ENCODE measurements around the gene TCF3. TPM values are rescaled to one million over a fixed set of nuclear protein-coding genes. Genes with fewer than 3 reads are reported as not detected.

TCF3 gene
- total and polyA plus RNA-seq, 10 of the 15 experiments (the other 5 are each of a cell fraction or from before 2014, with no cell fraction given), result 6.7 to 282 (median 70.7) TPM

DNA sequence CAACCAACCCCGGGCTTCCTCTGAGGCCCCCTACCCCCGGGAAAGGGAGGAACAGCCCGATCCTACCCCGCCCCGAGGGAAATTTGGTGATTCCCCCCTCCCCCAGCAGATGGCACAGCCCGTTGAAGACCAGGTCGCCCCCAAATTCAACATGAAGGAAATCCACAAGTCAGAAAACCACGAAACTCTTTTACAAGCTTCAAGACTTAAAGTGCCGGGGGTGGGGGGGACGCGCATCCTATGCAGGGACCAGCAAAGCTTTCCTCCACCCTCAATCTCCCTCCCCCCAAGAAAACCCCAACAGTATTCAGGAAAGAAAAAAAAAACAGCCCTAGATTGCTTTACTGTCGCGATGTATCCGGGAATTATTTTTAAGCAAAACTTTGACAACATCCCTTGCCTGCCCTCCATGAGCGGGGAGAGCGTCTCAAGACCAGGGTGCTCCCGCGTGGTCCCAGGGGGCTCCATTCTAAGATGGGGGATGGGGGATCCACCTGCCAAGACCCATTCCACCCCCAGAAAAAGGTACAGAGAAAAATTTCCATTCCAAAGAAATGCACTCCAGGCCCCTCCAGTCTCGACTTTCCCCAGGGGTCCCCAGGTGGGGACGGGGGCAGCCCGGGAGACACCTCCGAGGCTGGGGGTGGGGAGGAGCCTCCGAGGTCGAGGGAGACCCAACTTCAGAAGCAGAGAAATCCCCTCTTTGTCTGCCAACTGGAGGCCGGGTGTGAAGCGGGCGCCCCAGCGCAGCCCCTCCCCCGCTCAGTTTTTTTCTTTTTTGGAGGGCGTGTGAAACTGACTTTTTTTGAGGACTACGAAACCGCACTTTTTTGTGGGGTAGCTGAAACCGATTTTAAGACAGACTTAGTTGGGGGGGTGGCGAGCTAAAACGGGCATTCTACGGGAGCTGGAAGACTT, 1.5 kb downstream of the TCF3 start:
- ATAC-seq (peak; percentile 3), FAIRE-seq (peak; percentile 65), DNase-seq (ENCODE audit: low read depth, low spot score) (peak; percentile 56)
- SMC1A ChIA-PET (ENCODE audit: uncharacterized antibody, unreplicated experiment), result interaction anchor here (1.8 to 3.3 kb wide), 4 partner anchors 16 to 58 kb away, joined by 4 to 30 read pairs (median 7); partner anchors contain the start of gene MBD3
- H3K36me3 ChIP-seq (ENCODE audit: control insufficient read depth in 2 of 2, insufficient read depth in 2 of 2, low read length in 1 of 2), result peaks cover 4 to 7% of the 10 kb centered on the region in 2 experiments; a peak in 3 of 4 replicates
- 1% methylated on average over 36 of the region's 36 CpGs for WGBS (ENCODE audit: insufficient coverage, insufficient replicate concordance, low lambda C conversion rate, missing lambda C conversion rate)
- RAD21 ChIA-PET (ENCODE audit: unreplicated experiment), result interaction anchor here (0.7 to 3.1 kb wide), 10 partner anchors 14 to 105 kb away, joined by 3 to 19 read pairs (median 4); partner anchors contain the start of gene UQCR11
- H2AFZ ChIP-seq (ENCODE audit: control insufficient read depth, low read depth, low read length), result no peak overlapping the region
- CTCF ChIA-PET, result interaction anchor here (0.6 to 2.2 kb wide), 10 partner anchors 10 to 60 kb away, joined by 3 to 10 read pairs (median 4); no protein-coding TSS in a partner anchor
- H3K27ac ChIP-seq (ENCODE audit: control insufficient read depth, insufficient read depth), result peak overlapping the region; percentile 90
- H3K27me3 ChIP-seq (replicated peaks in 1 of 2; ENCODE audit: control insufficient read depth in 2 of 2, insufficient read depth in 2 of 2, low read length in 1 of 2), result no peaks in the 10 kb centered on the region
- TSS peak; percentile 58 for BruUV-seq (replicated peaks)
- peak overlapping the region; percentile 76 for H3K9ac ChIP-seq (ENCODE audit: control insufficient read depth, insufficient read depth, low read length)
- peak overlapping the region; percentile 83 for H3K4me2 ChIP-seq (ENCODE audit: control insufficient read depth, insufficient read depth)
- H4K20me1 ChIP-seq (ENCODE audit: control insufficient read depth, insufficient read depth), result no peaks in the 10 kb centered on the region
- peaks cover 30% of the 10 kb centered on the region for H3K4me1 ChIP-seq (ENCODE audit: control insufficient read depth, insufficient read depth, low read length)
- intact Hi-C loops (cut with micrococcal nuclease; ENCODE audit: unreplicated experiment), result loop anchor here (2.0 kb wide), 2 partner anchors 18 to 32 kb away; no protein-coding TSS in a partner anchor
- H3K4me3 ChIP-seq, result peak overlapping the region; percentile 91
- no peaks in the 10 kb centered on the region for H3K9me3 ChIP-seq (replicated peaks; ENCODE audit: control insufficient read depth, insufficient read depth, low read length)
- POLR2A ChIA-PET, result interaction anchor here (0.5 to 2.7 kb wide), 11 partner anchors 11 to 679 kb away, joined by 3 to 13 read pairs (median 6); partner anchors contain the start of gene MBD3
- H3K79me2 ChIP-seq (ENCODE audit: control insufficient read depth, insufficient read depth, low read length), result peaks cover 57% of the 10 kb centered on the region
- in situ Hi-C loops (cut with MboI), result no loop called here
- TF ChIP-seq BMI1 (IDR thresholded peaks at IDR 0.05; ENCODE audit: borderline replicate concordance) (no peak), SUPT20H (IDR thresholded peaks at IDR 0.05; ENCODE audit: borderline replicate concordance, control insufficient read depth, low read depth, low read length) (no peak), JUND (IDR thresholded peaks at IDR 0.05; ENCODE audit: low read depth, low read length) (no peak), CBX5 (IDR thresholded peaks at IDR 0.05; ENCODE audit: low read depth) (no peak; the same call in 1 of the 2 replicates), JUNB (IDR thresholded peaks at IDR 0.05) (no peak), NKRF (conservative IDR thresholded peaks at IDR 0.05) (0 out of 2 replicates have a peak, but pooled peaks have one; percentile 18), EZH2 (IDR thresholded peaks at IDR 0.05; ENCODE audit: borderline replicate concordance, control insufficient read depth, low read depth, low read length) (no peak), SREBF1 (IDR thresholded peaks at IDR 0.05; ENCODE audit: low read length) (no peak), EP300 (IDR thresholded peaks at IDR 0.05; ENCODE audit: borderline replicate concordance in 1 of 2, control insufficient read depth in 1 of 2, low read depth in 2 of 2, low read length in 2 of 2) (no peak), RELA (IDR thresholded peaks at IDR 0.05; ENCODE audit: borderline replicate concordance, partially characterized antibody) (no peak), IRF4 (IDR thresholded peaks at IDR 0.05; ENCODE audit: low read depth, low read length) (no peak), SREBF2 (IDR thresholded peaks at IDR 0.05; ENCODE audit: low read length) (no peak), NBN (IDR thresholded peaks at IDR 0.05) (peak; percentile 77)
- TF ChIP-seq, protein P1, sequence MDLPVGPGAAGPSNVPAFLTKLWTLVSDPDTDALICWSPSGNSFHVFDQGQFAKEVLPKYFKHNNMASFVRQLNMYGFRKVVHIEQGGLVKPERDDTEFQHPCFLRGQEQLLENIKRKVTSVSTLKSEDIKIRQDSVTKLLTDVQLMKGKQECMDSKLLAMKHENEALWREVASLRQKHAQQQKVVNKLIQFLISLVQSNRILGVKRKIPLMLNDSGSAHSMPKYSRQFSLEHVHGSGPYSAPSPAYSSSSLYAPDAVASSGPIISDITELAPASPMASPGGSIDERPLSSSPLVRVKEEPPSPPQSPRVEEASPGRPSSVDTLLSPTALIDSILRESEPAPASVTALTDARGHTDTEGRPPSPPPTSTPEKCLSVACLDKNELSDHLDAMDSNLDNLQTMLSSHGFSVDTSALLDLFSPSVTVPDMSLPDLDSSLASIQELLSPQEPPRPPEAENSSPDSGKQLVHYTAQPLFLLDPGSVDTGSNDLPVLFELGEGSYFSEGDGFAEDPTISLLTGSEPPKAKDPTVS (IDR thresholded peaks at IDR 0.05; ENCODE audit: low read depth, low read length), result no peak
- TF ChIP-seq, protein P2, sequence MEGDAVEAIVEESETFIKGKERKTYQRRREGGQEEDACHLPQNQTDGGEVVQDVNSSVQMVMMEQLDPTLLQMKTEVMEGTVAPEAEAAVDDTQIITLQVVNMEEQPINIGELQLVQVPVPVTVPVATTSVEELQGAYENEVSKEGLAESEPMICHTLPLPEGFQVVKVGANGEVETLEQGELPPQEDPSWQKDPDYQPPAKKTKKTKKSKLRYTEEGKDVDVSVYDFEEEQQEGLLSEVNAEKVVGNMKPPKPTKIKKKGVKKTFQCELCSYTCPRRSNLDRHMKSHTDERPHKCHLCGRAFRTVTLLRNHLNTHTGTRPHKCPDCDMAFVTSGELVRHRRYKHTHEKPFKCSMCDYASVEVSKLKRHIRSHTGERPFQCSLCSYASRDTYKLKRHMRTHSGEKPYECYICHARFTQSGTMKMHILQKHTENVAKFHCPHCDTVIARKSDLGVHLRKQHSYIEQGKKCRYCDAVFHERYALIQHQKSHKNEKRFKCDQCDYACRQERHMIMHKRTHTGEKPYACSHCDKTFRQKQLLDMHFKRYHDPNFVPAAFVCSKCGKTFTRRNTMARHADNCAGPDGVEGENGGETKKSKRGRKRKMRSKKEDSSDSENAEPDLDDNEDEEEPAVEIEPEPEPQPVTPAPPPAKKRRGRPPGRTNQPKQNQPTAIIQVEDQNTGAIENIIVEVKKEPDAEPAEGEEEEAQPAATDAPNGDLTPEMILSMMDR (IDR thresholded peaks at IDR 0.05 in 2 of 3, conservative IDR thresholded peaks at IDR 0.05 in 1 of 3; ENCODE audit: control insufficient read depth in 2 of 3, extremely low read depth in 1 of 3, insufficient read depth in 1 of 3, low read depth in 3 of 3, low read length in 3 of 3), result peak in 2 of 3 experiments; percentile 11 to 12; a peak in 1 of 6 replicates

Measured in GM12878 (cell line).